ENCODE measurements around the gene MTRFR.

Gene MTRFR

GRCh38 chr12:123271001-123271668 lies 37.9 kb downstream of the MTRFR start:
- peak; percentile 83 for DNase-seq

GRCh38 chr12:123273166-123273565 lies 39.9 kb downstream of the MTRFR start:
- DNase-seq = no peak

GRCh38 chr12:123278101-123278627 lies 44.9 kb downstream of the MTRFR start:
- no peak for DNase-seq

GRCh38 chr12:123280971-123281370 lies 47.7 kb downstream of the MTRFR start:
- DNase-seq = no peak

- DNase-seq = no peak
These were observed 48.9 kb downstream of the MTRFR start for GRCh38 chr12:123282111-123282510.

GRCh38 chr12:123283461-123283860 lies 50.2 kb downstream of the MTRFR start:
- no peak for DNase-seq

- DNase-seq = no peak
These were observed 51.4 kb downstream of the MTRFR start for GRCh38 chr12:123284669-123285068.

- no peak for DNase-seq
These were observed 53.6 kb downstream of the MTRFR start for GRCh38 chr12:123286652-123287373.

- no peak for DNase-seq
These were observed 55.6 kb downstream of the MTRFR start for GRCh38 chr12:123288751-123289346.

GRCh38 chr12:123289911-123290310 lies 56.7 kb downstream of the MTRFR start:
- no peak for DNase-seq

- DNase-seq = no peak
These were observed 60.0 kb downstream of the MTRFR start for GRCh38 chr12:123293178-123293760.

GRCh38 chr12:123305136-123305535 lies 71.9 kb downstream of the MTRFR start:
- no peak for DNase-seq

GRCh38 chr12:123306200-123306599 lies 73.0 kb downstream of the MTRFR start:
- DNase-seq = no peak

Data from femur (tissue), 1 donor.